Erythroblast (primary cell): ENCODE results near the gene PELI3.

Source experiments
- GATA1 ChIP-seq: IDR thresholded peaks from 2 replicates; pipeline ENCODE4 v1.6.1; 2011; ENCODE audit warnings: low read depth, mild to moderate bottlenecking, control low read depth, low read length, moderate library complexity
- POLR2A ChIP-seq: IDR thresholded peaks from 2 replicates; pipeline ENCODE4 v1.6.1; 2011; ENCODE audit warnings: mild to moderate bottlenecking, low read length

DNA sequence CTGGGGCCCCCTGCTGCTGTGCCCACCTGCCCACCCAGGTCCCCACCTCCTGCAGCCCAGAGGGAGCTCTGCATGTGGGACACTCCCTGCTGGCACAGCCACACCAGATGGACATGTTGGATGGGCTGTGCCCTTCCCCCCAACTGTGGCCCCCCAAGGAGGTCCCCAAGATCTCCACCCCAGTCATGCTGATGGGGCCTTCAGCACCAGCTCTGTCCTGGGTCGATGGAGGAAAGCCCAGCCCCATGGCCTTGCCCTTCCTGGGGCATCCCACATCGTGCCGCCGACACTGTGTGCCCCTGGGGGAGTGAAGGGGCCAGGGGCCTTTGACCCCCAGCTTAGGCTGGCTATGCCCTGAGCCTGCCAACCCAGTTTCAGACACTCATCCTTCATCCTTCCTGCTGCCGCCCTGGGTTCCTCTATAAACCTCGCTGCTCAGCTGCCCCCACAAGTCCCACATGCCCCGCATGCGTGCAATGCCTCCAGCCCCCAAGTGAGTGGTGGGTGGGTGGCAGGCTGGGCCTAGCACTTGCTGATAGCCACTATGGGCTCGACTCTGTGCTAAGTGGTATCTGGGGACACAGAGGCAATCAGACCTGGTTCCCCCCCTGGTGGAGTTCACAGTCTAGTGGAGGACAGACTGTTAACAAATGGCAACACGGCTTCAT lies 9.6 kb downstream of the PELI3 start:
- no peak for TF ChIP-seq POLR2A
- no peak for TF ChIP-seq GATA1
